ENCODE data around the gene DDX27. TPM values are rescaled to one million over a fixed set of nuclear protein-coding genes. Genes with fewer than 3 reads are reported as not detected.
"Not testable (repeated sequence)": the region's sequence is repeated elsewhere in the genome, so short reads cannot be mapped to it uniquely, and the experiment has no call there.

DDX27 gene
- total and polyA plus RNA-seq, 8 donors: 21.8 to 49.5 (median 46.0) TPM

- H3K36me3 ChIP-seq: peaks cover 0 to 9% of the 10 kb centered on the region in 2 donors
- no peak for DNase-seq
- no peak for ATAC-seq
- no peak overlapping the region for H3K27ac ChIP-seq
- peaks cover 15 to 80% of the 10 kb centered on the region in 2 donors for H3K4me1 ChIP-seq
- TF ChIP-seq CTCF (IDR thresholded peaks at IDR 0.05): no peak
- no peak overlapping the region for H3K4me3 ChIP-seq
- H3K27me3 ChIP-seq: no peaks in the 10 kb centered on the region
- no peaks in the 10 kb centered on the region for H3K9me3 ChIP-seq
- intact Hi-C loops (cut with DNase I): no loop called here
These were observed 35.8 kb upstream of the DDX27 start for GRCh38 chr20:49183444-49183843.

- H3K36me3 ChIP-seq; H3K9me3 ChIP-seq; ATAC-seq; intact Hi-C loops (cut with DNase I); DNase-seq; H3K27ac ChIP-seq; H3K27me3 ChIP-seq; H3K4me3 ChIP-seq: not testable (repeated sequence)
- H3K4me1 ChIP-seq: peaks cover 18 to 78% of the 10 kb centered on the region in 2 donors
These were observed 35.1 kb upstream of the DDX27 start for GRCh38 chr20:49184084-49184501.

- no peak overlapping the region for H3K4me3 ChIP-seq
- H3K27ac ChIP-seq: no peak overlapping the region
- no peak for ATAC-seq
- H3K27me3 ChIP-seq: no peaks in the 10 kb centered on the region
- peaks cover 0 to 4% of the 10 kb centered on the region in 2 donors for H3K36me3 ChIP-seq
- no peaks in the 10 kb centered on the region for H3K9me3 ChIP-seq
- intact Hi-C loops (cut with DNase I): no loop called here
- DNase-seq: no peak
- peaks cover 18 to 72% of the 10 kb centered on the region in 2 donors for H3K4me1 ChIP-seq
- no peak for TF ChIP-seq CTCF (IDR thresholded peaks at IDR 0.05)
These were observed 34.5 kb upstream of the DDX27 start for GRCh38 chr20:49184691-49185070.

- Histone ChIP-seq H3K27ac (peak overlapping the region in 1 of 2 donors; percentile 14), H3K4me1 (peaks cover 18 to 66% of the 10 kb centered on the region in 2 donors), H3K9me3 (no peaks in the 10 kb centered on the region), H3K4me3 (no peak overlapping the region), H3K36me3 (peaks cover 0 to 4% of the 10 kb centered on the region in 2 donors), H3K27me3 (no peaks in the 10 kb centered on the region)
- intact Hi-C loops (cut with DNase I): no loop called here
- no peak for ATAC-seq
- peak in 1 of 4 donors; percentile 17 for DNase-seq
- TF ChIP-seq CTCF (IDR thresholded peaks at IDR 0.05): no peak
These were observed 34.0 kb upstream of the DDX27 start for GRCh38 chr20:49185071-49185761.

- Histone ChIP-seq H3K36me3 (peaks cover 0 to 4% of the 10 kb centered on the region in 2 donors), H3K4me3 (peak overlapping the region; percentile 75), H3K27me3 (no peaks in the 10 kb centered on the region), H3K4me1 (peaks cover 18 to 54% of the 10 kb centered on the region in 2 donors), H3K9me3 (no peaks in the 10 kb centered on the region), H3K27ac (peak overlapping the region; percentile 86 to 90)
- DNase-seq: peak in 3 of 4 donors; percentile 59 to 74 (median 66)
- ATAC-seq: peak; percentile 54
- TF ChIP-seq CTCF (IDR thresholded peaks at IDR 0.05): no peak
- intact Hi-C loops (cut with DNase I): no loop called here
These were observed 32.5 kb upstream of the DDX27 start for GRCh38 chr20:49186535-49187329.

Data from left lung (tissue), 10 donors.